Epithelial cell of esophagus (primary cell): ENCODE data around the gene PSMD10.

Source experiments
- DNase-seq: peaks from one replicate; pipeline ENCODE4 v3.0.0; 2010; ENCODE audit warnings: low read depth
- H3K4me3 ChIP-seq: 2 replicates; pipeline ENCODE4 v1.5.1; 2011; ENCODE audit warnings: mild to moderate bottlenecking, low read length, control low read depth
- CTCF ChIP-seq: IDR thresholded peaks from 2 replicates; pipeline ENCODE4 v1.5.1; 2011; ENCODE audit warnings: low read depth, mild to moderate bottlenecking, low read length, control low read depth, inconsistent platforms; ENCODE audit not compliant: insufficient read depth; ENCODE audit errors: missing control alignments

PSMD10 gene

GRCh38 chrX:108117988-108118387, 26.6 kb upstream of the PSMD10 start:
- no peak for DNase-seq
- no peak for TF ChIP-seq CTCF
- no peak overlapping the region for H3K4me3 ChIP-seq

GRCh38 chrX:108114541-108114940, 23.2 kb upstream of the PSMD10 start:
- no peak for DNase-seq
- H3K4me3 ChIP-seq = no peak overlapping the region
- no peak for TF ChIP-seq CTCF

- no peak for DNase-seq
Measured at GRCh38 chrX:108105473-108105872, 14.1 kb upstream of the PSMD10 start.

GRCh38 chrX:108097380-108097779, 6.0 kb upstream of the PSMD10 start:
- DNase-seq = peak; percentile 0
- no peak for TF ChIP-seq CTCF

More at GRCh38 chrX:108105473-108105872, 14.1 kb upstream of the PSMD10 start:
- TF ChIP-seq CTCF = no peak
- H3K4me3 ChIP-seq = no peak overlapping the region

GRCh38 chrX:108091878-108092291, 543 bp upstream of the PSMD10 start:
- H3K4me3 ChIP-seq = peak overlapping the region; percentile 70
- peak; percentile 27 for DNase-seq
- no peak for TF ChIP-seq CTCF

More at GRCh38 chrX:108097380-108097779, 6.0 kb upstream of the PSMD10 start:
- H3K4me3 ChIP-seq = no peak overlapping the region

- TF ChIP-seq CTCF = no peak
- DNase-seq = peak; percentile 33
- H3K4me3 ChIP-seq = peak overlapping the region; percentile 70
Measured at GRCh38 chrX:108090491-108091263, 665 bp downstream of the PSMD10 start.

GRCh38 chrX:108088511-108088910, 2.8 kb downstream of the PSMD10 start:
- H3K4me3 ChIP-seq = no peak overlapping the region
- no peak for DNase-seq
- no peak for TF ChIP-seq CTCF
